IMR-90 (cell line): ENCODE measurements around the gene TREM1. TPM values are rescaled to one million over a fixed set of nuclear protein-coding genes. Genes with fewer than 3 reads are reported as not detected.

Experiments used
- ATAC-seq: fragments of 200-7000 bp; cut with Tn5 transposase; 2 replicates; pipeline ENCODE4 v1.9.1; 2020; ENCODE audit warnings: low read depth, mild to moderate bottlenecking, moderate library complexity
- BruUV-seq: library from RNA; stranded (reverse); fragments of 400-500 nt; replicated peaks from 2 replicates; lab custom pipeline; 2021; lab: Mats Ljungman, UMichigan
- CTCF ChIA-PET: fragments of 300-600 bp; formaldehyde crosslinking; extraction: SDS; loops from one replicate; lab custom pipeline; 2021; ENCODE audit warnings: antibody characterized with exemption; lab: Yijun Ruan, JAX
- POLR2A ChIA-PET: fragments of 300-600 bp; sonication (Branson Sonifier 250); formaldehyde crosslinking; loops from one replicate; lab custom pipeline; 2022; ENCODE audit warnings: antibody characterized with exemption; ENCODE audit not compliant: unreplicated experiment; lab: Charles Lee
- DNase-seq: peaks from one replicate; pipeline ENCODE4 v3.0.0; 2013
- H2AFZ ChIP-seq: replicated peaks from 2 replicates; pipeline ENCODE3; 2013; ENCODE audit warnings: low read length, mild to moderate bottlenecking; ENCODE audit not compliant: poor library complexity
- H2AK5ac ChIP-seq: 2 replicates; pipeline ENCODE4 v1.6.1; 2013; ENCODE audit warnings: low read depth, low read length, inconsistent platforms
- H2AK9ac ChIP-seq: replicated peaks from 2 replicates; pipeline ENCODE3; 2013; ENCODE audit warnings: mild to moderate bottlenecking, low read depth, low read length, moderate library complexity; ENCODE audit not compliant: poor library complexity
- H2BK120ac ChIP-seq: 2 replicates; pipeline ENCODE4 v1.6.1; 2013; ENCODE audit warnings: low read depth, low read length, inconsistent platforms
- H2BK15ac ChIP-seq: 3 replicates; pipeline ENCODE4 v1.6.1; 2013; ENCODE audit warnings: low read depth, low read length, inconsistent platforms
- H2BK20ac ChIP-seq: 2 replicates; pipeline ENCODE4 v1.6.1; 2013; ENCODE audit warnings: low read depth, mild to moderate bottlenecking, inconsistent platforms, low read length, moderate library complexity
- H2BK5ac ChIP-seq: 2 replicates; pipeline ENCODE4 v1.6.1; 2013; ENCODE audit warnings: mild to moderate bottlenecking, low read depth, low read length, inconsistent platforms; ENCODE audit not compliant: poor library complexity, severe bottlenecking
- H3K14ac ChIP-seq: replicated peaks from 2 replicates; pipeline ENCODE4 v1.6.1; 2013; ENCODE audit warnings: low read depth, low read length, inconsistent platforms
- H3K18ac ChIP-seq: 2 replicates; pipeline ENCODE4 v1.6.1; 2013; ENCODE audit warnings: low read depth, low read length, control low read depth
- H3K23ac ChIP-seq: 2 replicates; pipeline ENCODE4 v1.6.1; 2013; ENCODE audit warnings: low read depth, low read length, inconsistent platforms
- H3K27ac ChIP-seq: 2 replicates; pipeline ENCODE4 v1.5.1; 2013; ENCODE audit warnings: mild to moderate bottlenecking, control low read depth, low read length; ENCODE audit not compliant: insufficient read depth
- H3K27me3 ChIP-seq: 2 replicates; pipeline ENCODE4 v1.6.1; 2013; ENCODE audit warnings: low read length; ENCODE audit not compliant: control insufficient read depth, insufficient read depth
- H3K36me3 ChIP-seq: 2 replicates; pipeline ENCODE4 v1.6.1; 2013; ENCODE audit warnings: low read length, mixed read lengths; ENCODE audit not compliant: control insufficient read depth, insufficient read depth
- H3K4ac ChIP-seq: 2 replicates; pipeline ENCODE4 v1.6.1; 2013; ENCODE audit warnings: low read depth, low read length, inconsistent platforms
- H3K4me1 ChIP-seq: 2 replicates; pipeline ENCODE4 v1.6.1; 2013; ENCODE audit warnings: low read length, mixed read lengths; ENCODE audit not compliant: control insufficient read depth, insufficient read depth
- H3K4me2 ChIP-seq: 2 replicates; pipeline ENCODE4 v1.6.1; 2013; ENCODE audit warnings: low read depth, mild to moderate bottlenecking, control low read depth, low read length, moderate library complexity
- H3K4me3 ChIP-seq: 2 replicates; pipeline ENCODE4 v1.5.1; 2013; ENCODE audit warnings: low read depth, mild to moderate bottlenecking, control low read depth, low read length, moderate library complexity; ENCODE audit not compliant: insufficient read depth
- H3K56ac ChIP-seq: 2 replicates; pipeline ENCODE4 v1.6.1; 2013; ENCODE audit warnings: low read length, inconsistent platforms; ENCODE audit not compliant: insufficient read depth; ENCODE audit errors: extremely low read depth
- H3K79me1 ChIP-seq, 2 experiments: 2 replicates each; pipeline ENCODE4 v1.6.1; 2013; ENCODE audit warnings: low read length in 2 of 2, inconsistent platforms in 1 of 2, low read depth in 1 of 2
- H3K9ac ChIP-seq: 2 replicates; pipeline ENCODE4 v1.6.1; 2013; ENCODE audit warnings: low read depth, low read length, control low read depth
- H3K9me1 ChIP-seq: 2 replicates; pipeline ENCODE4 v1.6.1; 2013; ENCODE audit warnings: low read length, inconsistent platforms; ENCODE audit not compliant: insufficient read depth
- H3K9me3 ChIP-seq: 2 replicates; pipeline ENCODE4 v1.6.1; 2013; ENCODE audit warnings: low read length; ENCODE audit not compliant: control insufficient read depth, insufficient read depth
- H4K20me1 ChIP-seq: 2 replicates; pipeline ENCODE4 v1.6.1; 2013; ENCODE audit warnings: low read length, inconsistent platforms; ENCODE audit not compliant: insufficient read depth
- H4K5ac ChIP-seq: 2 replicates; pipeline ENCODE4 v1.6.1; 2013; ENCODE audit warnings: mild to moderate bottlenecking, low read depth, low read length, control low read depth
- H4K8ac ChIP-seq, 2 experiments: 2 replicates each; pipeline ENCODE4 v1.6.1; 2013; ENCODE audit warnings: low read depth in 2 of 2, low read length in 2 of 2, control low read depth in 1 of 2, inconsistent platforms in 1 of 2
- H4K91ac ChIP-seq: 2 replicates; pipeline ENCODE4 v1.6.1; 2013; ENCODE audit warnings: low read depth, low read length, inconsistent platforms; ENCODE audit not compliant: insufficient read depth
- CEBPB ChIP-seq: IDR thresholded peaks from 2 replicates; pipeline ENCODE4 v1.6.1; 2012; ENCODE audit warnings: low read depth, low read length, improper control_type of control experiment
- MXI1 ChIP-seq: IDR thresholded peaks from 2 replicates; pipeline ENCODE4 v1.6.1; 2012; ENCODE audit warnings: low read depth, mild to moderate bottlenecking, low read length, moderate library complexity, borderline replicate concordance
- RAD21 ChIP-seq: IDR thresholded peaks from 2 replicates; pipeline ENCODE4 v1.6.1; 2012; ENCODE audit warnings: low read length, improper control_type of control experiment
- RCOR1 ChIP-seq: IDR thresholded peaks from 2 replicates; pipeline ENCODE4 v1.6.1; 2012; ENCODE audit warnings: mild to moderate bottlenecking, low read length, improper control_type of control experiment; ENCODE audit not compliant: insufficient replicate concordance
- SMC3 ChIP-seq: fragments of 150-350 bp; IDR thresholded peaks from 2 replicates; pipeline ENCODE4 v1.6.1; 2016; ENCODE audit warnings: low read depth, mild to moderate bottlenecking, antibody characterized with exemption, low read length, moderate library complexity
- WGBS, 2 experiments: methylation state at CpG; one replicate each; pipeline versions ENCODE4 v1.1.5 to v1.1.7; 2013; ENCODE audit warnings: missing lambda C conversion rate in 2 of 2; ENCODE audit not compliant: insufficient read length in 1 of 2; ENCODE audit errors: extremely low coverage in 2 of 2; 5-methylcytosine and 5-hydroxymethylcytosine counted together
- dilution Hi-C: fragments of 300-500 bp; cut with HindIII; formaldehyde crosslinking; loops from one replicate; pipeline ENCODE4 v1.14.3; 2018; ENCODE audit warnings: low sequenced_read_pairs; ENCODE audit not compliant: unreplicated experiment
- in situ Hi-C: fragments of 300-500 bp; cut with MboI; formaldehyde crosslinking; loops from 3 replicates; pipeline ENCODE4 v1.14.3; 2019; ENCODE audit warnings: low sequenced_read_pairs, inconsistent platforms, mixed read lengths
- intact Hi-C: fragments of 100-400 bp; cut with micrococcal nuclease; formaldehyde crosslinking; loops from 2 replicates; pipeline ENCODE4 v1.10.0; 2022
- polyA plus RNA-seq, 3 experiments: library from polyadenylated mRNA; depleted of rRNA; stranded (reverse); fragments of >200 nt; gene quantifications; 2 replicates each; pipeline ENCODE4 v1.2.3, GENCODE V29; 2012; ENCODE audit warnings: low replicate concordance in 1 of 3
- total RNA-seq: library from RNA; depleted of rRNA; stranded (reverse); fragments of >200 nt; gene quantifications from 2 replicates; pipeline ENCODE4 v1.2.3, GENCODE V29; 2012

Gene TREM1
- total and polyA plus RNA-seq, 2 of the 4 experiments (the other 2 are of a cell fraction), result not detected

GRCh38 chr6:41288754-41289129, 2.3 kb upstream of the TREM1 start:
- Histone ChIP-seq H2BK20ac (no peak overlapping the region), H3K18ac (no peak overlapping the region), H3K27ac (no peak overlapping the region), H2BK15ac (no peak overlapping the region), H3K36me3 (no peaks in the 10 kb centered on the region), H3K4me3 (no peak overlapping the region), H4K20me1 (no peaks in the 10 kb centered on the region), H3K4me1 (no peaks in the 10 kb centered on the region), H3K23ac (no peak overlapping the region), H2BK5ac (no peak overlapping the region), H3K56ac (no peak overlapping the region), H3K4ac (no peak overlapping the region), H3K9ac (no peak overlapping the region), H2AK9ac (no peak overlapping the region), H2AFZ (no peak overlapping the region), H3K14ac (no peak overlapping the region), H4K8ac (no peak overlapping the region), H4K91ac (no peak overlapping the region), H3K9me3 (no peaks in the 10 kb centered on the region), H2AK5ac (no peak overlapping the region), H3K4me2 (no peak overlapping the region), H3K27me3 (peaks cover 6% of the 10 kb centered on the region), H2BK120ac (no peak overlapping the region), H3K9me1 (no peaks in the 10 kb centered on the region), H3K79me1 (no peaks in the 10 kb centered on the region), H4K5ac (no peak overlapping the region)
- intact Hi-C loops (no loop called here), dilution Hi-C loops (no loop called here), in situ Hi-C loops (no loop called here)
- TF ChIP-seq RCOR1 (no peak), CEBPB (no peak), MXI1 (no peak), RAD21 (no peak), SMC3 (no peak)
- WGBS, 2 experiments, result no CpG with 5 or more reads among the region's 2 CpGs
- BruUV-seq, result no TSS peak
- ChIA-PET POLR2A (no interaction called here), CTCF (no interaction called here)
- ATAC-seq, result no peak
- DNase-seq, result no peak
